Stimulated activated CD4-positive, alpha-beta T cell treated with anti-CD3 and anti-CD28 coated beads, Interleukin-4, amount 100 ng/mL, for 4 hours (primary cell): ENCODE measurements around the gene SLC38A9.

ENCODE experiments used
- DNase-seq, 2 experiments: peaks; one replicate each; pipeline ENCODE4 v3.0.0-alpha.2; 2020

Gene SLC38A9

GRCh38 chr5:55577353-55578060 is 134.6 kb downstream of the SLC38A9 start:
- DNase-seq, result no peak

GRCh38 chr5:55576661-55577060 is 135.5 kb downstream of the SLC38A9 start:
- DNase-seq, result no peak
